HG03354 (cell line): ENCODE measurements around the gene CNOT10.

Experiments used
- ATAC-seq: cut with Tn5 transposase; IDR thresholded peaks from one replicate; pipeline ENCODE4 v1.9.1; 2021; ENCODE audit warnings: mild to moderate bottlenecking; ENCODE audit not compliant: unreplicated experiment, poor library complexity, severe bottlenecking

Gene CNOT10

GRCh38 chr3:32685543-32686185 lies 676 bp downstream of the CNOT10 start:
- ATAC-seq: no peak

- no peak for ATAC-seq
Measured at GRCh38 chr3:32686713-32687112, 1.7 kb downstream of the CNOT10 start.

GRCh38 chr3:32691847-32692246 lies 6.9 kb downstream of the CNOT10 start:
- ATAC-seq: no peak

- ATAC-seq: no peak
Measured at GRCh38 chr3:32696523-32696922, 11.5 kb downstream of the CNOT10 start.

GRCh38 chr3:32698506-32698905 lies 13.5 kb downstream of the CNOT10 start:
- no peak for ATAC-seq

GRCh38 chr3:32699429-32699828 lies 14.4 kb downstream of the CNOT10 start:
- no peak for ATAC-seq

- no peak for ATAC-seq
Measured at GRCh38 chr3:32700244-32700643, 15.3 kb downstream of the CNOT10 start.

- no peak for ATAC-seq
Measured at GRCh38 chr3:32703491-32703972, 18.5 kb downstream of the CNOT10 start.

GRCh38 chr3:32705232-32705631 lies 20.2 kb downstream of the CNOT10 start:
- ATAC-seq: no peak

GRCh38 chr3:32706348-32707025 lies 21.5 kb downstream of the CNOT10 start:
- ATAC-seq: no peak

GRCh38 chr3:32707026-32707370 lies 22.0 kb downstream of the CNOT10 start:
- ATAC-seq: no peak

- ATAC-seq: no peak
Measured at GRCh38 chr3:32708672-32709283, 23.8 kb downstream of the CNOT10 start.

GRCh38 chr3:32709346-32709745 lies 24.4 kb downstream of the CNOT10 start:
- no peak for ATAC-seq

GRCh38 chr3:32712506-32713055 lies 27.6 kb downstream of the CNOT10 start:
- ATAC-seq: no peak

GRCh38 chr3:32713181-32713580 lies 28.2 kb downstream of the CNOT10 start:
- no peak for ATAC-seq

GRCh38 chr3:32719335-32719734 lies 34.3 kb downstream of the CNOT10 start:
- no peak for ATAC-seq

- ATAC-seq: no peak
Measured at GRCh38 chr3:32719931-32720330, 34.9 kb downstream of the CNOT10 start.

GRCh38 chr3:32725721-32726120 lies 40.7 kb downstream of the CNOT10 start:
- no peak for ATAC-seq

- ATAC-seq: peak; percentile 54
Measured at GRCh38 chr3:32733631-32734229, 48.7 kb downstream of the CNOT10 start.

- ATAC-seq: no peak
Measured at GRCh38 chr3:32734756-32735155, 49.8 kb downstream of the CNOT10 start.
